Cardiac septum (tissue), 1 donor: ENCODE results near the gene SLCO1B3. TPM values are rescaled to one million over a fixed set of nuclear protein-coding genes. Genes with fewer than 3 reads are reported as not detected.
"Not testable (repeated sequence)": the region's sequence is repeated elsewhere in the genome, so short reads cannot be mapped to it uniquely, and the experiment has no call there.

ENCODE experiments used
- DNase-seq: peaks from one replicate; pipeline ENCODE4 v3.0.0-alpha.2; 2020; ENCODE audit warnings: low spot score
- intact Hi-C: fragments of 100-400 bp; cut with DNase I; formaldehyde crosslinking; loops from one replicate; pipeline ENCODE4 v1.14.0; 2022
- long read RNA-seq: library from polyadenylated mRNA; unstranded; transcript quantifications from one replicate; pipeline ENCODE4 v2.0.0, GENCODE V29; 2021
- total RNA-seq: library from RNA; stranded (reverse); fragmentation: NEBNext Ultra II Directional; extraction: Animal tissue kit (Norgen Biotek cat#: 25700); gene quantifications from one replicate; pipeline ENCODE4 v1.2.1, GENCODE V29; 2021
- donor health status: DM: no; HTN: no; CAD: no.

SLCO1B3 gene, protein sequence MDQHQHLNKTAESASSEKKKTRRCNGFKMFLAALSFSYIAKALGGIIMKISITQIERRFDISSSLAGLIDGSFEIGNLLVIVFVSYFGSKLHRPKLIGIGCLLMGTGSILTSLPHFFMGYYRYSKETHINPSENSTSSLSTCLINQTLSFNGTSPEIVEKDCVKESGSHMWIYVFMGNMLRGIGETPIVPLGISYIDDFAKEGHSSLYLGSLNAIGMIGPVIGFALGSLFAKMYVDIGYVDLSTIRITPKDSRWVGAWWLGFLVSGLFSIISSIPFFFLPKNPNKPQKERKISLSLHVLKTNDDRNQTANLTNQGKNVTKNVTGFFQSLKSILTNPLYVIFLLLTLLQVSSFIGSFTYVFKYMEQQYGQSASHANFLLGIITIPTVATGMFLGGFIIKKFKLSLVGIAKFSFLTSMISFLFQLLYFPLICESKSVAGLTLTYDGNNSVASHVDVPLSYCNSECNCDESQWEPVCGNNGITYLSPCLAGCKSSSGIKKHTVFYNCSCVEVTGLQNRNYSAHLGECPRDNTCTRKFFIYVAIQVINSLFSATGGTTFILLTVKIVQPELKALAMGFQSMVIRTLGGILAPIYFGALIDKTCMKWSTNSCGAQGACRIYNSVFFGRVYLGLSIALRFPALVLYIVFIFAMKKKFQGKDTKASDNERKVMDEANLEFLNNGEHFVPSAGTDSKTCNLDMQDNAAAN
- total RNA-seq, result not detected
- long read RNA-seq, result 0 reads

DNA sequence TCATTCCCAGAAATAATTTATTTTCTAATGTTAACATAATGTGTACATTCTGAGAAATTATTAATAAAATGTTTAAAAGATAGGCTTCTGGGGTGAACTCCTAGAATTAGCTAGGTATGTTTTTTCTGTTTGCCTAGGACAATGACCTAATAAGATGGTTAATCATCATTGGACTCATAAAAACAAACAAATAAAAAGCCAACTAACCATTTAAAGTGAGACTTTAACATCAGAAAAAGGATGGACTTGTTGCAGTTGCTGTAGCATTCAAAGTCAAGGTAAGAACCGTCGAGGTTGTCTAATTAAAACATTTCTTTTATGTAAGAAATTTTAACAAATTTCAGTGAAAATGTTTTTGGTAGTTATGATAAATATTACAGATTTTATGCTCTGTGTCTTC lies at the start of gene SLCO1B3:
Gene SLCO1B3 (plus strand): TSS at position 219 of the 400 bp plus-strand sequence. CDS start 5,034 bp downstream, outside the sequence.
- DNase-seq, result no peak
- intact Hi-C loops, result no loop called here

DNA sequence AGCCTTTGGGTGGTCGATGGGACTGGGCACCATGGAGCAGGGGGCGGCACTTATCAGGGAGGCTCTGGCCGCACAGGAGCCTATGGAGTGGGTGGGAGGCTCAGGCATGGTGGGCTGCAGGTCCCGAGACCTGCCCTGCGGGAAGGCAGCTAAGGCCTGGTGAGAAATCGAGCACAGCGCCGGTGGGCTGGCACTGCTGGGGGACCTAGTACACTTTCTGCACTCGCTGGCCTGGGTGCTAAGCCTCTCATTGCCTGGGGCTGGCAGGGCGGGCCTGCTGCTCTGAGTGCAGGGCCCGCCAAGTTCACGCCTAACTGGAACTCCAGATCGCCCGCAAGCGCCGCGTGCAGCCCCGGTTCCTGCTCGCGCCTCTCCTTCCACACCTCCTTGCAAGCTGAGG lies 33.1 kb upstream of the SLCO1B3 start:
- intact Hi-C loops, result no loop called here
- DNase-seq, result no peak

DNA sequence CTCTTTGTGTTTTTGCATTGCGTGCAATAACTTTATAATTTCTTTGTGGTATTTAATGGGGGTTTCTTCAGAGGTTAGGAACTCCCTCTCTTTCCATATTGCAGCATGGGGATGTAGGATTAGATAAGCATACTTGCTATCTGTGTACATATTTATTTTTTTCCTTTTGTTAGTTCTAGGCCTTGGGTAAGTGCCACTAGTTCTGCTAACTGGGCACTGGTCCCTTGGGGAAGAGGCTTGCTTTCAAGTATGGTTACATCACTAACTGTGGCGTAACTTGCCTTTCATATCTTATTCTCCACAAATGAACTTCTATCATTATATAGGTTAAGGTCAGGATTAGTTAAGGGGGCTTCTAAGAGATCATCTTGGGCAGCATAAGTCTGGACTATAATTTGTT lies 31.5 kb upstream of the SLCO1B3 start:
- no peak for DNase-seq
- intact Hi-C loops, result no loop called here

DNA sequence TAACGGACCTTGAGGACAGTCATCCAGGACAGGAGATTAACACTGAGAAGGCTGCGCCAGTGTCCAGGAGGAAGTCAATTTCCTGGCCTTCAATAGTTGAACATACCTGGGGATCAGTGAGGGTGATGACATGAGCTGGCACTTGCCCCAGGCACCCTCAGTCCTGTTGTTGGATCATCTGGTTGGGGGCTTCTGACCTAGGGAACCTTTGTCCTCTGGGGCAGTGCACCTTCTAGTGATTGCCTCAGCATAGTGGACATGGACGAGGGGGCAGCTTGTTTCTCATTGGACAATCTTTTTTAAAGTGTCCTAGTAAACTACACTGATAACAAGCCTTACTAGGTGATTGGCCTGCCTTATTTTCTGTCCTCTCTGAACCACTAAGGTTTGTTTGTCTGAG lies 30.5 kb upstream of the SLCO1B3 start:
- DNase-seq, intact Hi-C loops: not testable (repeated sequence)

DNA sequence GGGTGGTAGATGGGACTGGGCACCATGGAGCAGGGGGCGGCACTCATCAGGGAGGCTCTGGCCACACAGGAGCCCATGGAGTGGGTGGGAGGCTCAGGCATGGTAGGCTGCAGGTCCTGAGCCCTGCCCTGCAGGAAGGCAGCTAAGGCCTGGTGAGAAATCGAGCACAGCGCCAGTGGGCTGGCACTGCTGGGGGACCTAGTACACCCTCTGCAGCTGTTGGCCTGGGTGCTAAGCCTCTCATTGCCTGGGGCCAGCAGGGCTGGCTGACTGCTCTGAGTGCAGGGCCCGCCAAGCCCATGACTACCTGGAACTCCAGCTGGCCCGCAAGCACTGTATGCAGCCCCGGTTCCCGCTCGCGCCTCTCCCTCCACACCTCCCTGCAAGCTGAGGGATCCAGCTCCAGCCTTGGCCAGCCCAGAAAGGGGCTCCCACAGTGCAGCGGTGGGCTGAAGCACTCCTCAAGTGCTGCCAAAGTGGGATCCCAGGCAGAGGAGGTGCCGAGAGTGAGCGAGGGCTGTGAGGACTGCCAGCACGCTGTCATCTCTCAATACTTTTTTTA lies 26.6 kb upstream of the SLCO1B3 start:
- intact Hi-C loops, DNase-seq: not testable (repeated sequence)

DNA sequence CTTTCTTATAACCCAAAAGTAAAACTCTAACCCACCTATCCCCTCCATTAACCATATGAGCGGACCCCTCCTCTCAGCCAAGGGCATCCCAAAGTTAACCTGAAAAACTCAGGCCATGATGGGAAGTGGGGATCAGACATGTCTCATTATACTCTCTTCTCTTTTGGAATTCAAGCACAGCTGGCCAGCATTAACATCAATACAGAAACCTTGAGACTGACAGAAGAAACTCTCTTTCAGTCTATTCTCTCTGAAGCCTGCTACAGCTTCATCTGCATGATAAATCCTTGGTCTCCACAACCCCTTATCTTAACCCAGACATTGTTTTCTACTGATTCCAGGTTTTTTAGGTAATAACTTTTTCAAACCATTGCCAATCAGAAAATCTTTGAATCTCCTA lies 17.5 kb upstream of the SLCO1B3 start:
- no peak for DNase-seq
- intact Hi-C loops, result loop anchor here (10.0 kb wide), 1 partner anchor 148 kb away; no protein-coding TSS in a partner anchor

DNA sequence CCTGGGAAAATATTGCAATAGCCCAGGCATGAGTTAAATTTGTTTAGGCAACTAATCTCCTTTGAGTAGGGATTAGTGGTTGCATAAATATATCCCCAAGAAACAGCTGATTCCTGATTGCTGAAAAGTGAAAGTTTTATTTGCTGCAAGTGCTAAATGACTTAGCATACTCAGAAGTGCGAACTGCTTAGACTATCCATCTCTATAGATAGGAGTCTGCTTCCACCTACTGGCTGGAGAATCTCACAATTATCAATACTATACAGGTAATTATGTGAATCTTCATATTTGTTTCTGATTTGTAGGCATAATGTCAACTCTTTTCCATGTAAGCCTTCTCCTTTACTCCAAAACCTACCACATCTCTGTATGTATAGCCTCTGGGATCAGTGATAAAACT lies 12.0 kb upstream of the SLCO1B3 start:
- no peak for DNase-seq
- intact Hi-C loops, result loop anchor here (5.0 to 10.0 kb wide), 2 partner anchors 154 to 1061 kb away; no protein-coding TSS in a partner anchor

DNA sequence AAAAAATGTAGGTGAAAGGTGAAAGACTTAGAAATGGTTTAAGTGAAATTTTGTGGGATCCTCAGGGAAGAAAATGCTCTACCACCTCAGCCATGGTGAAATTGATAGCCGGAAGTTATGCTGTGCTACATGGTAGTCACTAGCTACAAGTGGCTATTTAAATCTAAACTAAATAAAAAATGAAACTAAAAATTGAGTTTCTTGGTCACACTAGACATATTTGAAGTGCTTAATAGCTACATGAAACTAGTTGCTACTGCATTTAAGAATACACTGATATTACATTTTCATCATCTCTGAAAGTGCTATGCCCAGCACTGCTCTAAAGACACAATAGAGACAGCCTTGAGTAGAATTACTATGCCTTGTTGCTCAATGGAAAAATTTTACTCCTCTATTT lies 10.3 kb upstream of the SLCO1B3 start:
- DNase-seq, result no peak
- intact Hi-C loops, result no loop called here

DNA sequence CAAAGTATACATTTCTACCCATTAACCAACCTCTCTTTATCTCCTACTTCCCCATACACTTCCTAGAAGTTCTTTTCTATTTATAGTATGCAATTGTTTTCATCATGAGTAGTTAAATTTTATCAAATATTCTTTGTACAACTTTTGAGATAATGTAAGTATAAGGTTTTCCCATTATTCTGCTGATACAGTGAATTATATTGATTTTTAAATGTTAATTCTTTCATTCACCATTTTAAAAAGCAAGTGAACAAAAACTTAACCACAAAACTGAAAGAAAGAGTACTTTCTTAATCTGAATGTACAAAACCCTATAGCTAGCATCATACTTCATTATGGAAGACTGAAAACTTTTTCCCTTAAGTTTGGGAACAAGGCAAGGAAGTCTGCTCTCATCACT lies 9.5 kb upstream of the SLCO1B3 start:
- intact Hi-C loops, result no loop called here
- no peak for DNase-seq

DNA sequence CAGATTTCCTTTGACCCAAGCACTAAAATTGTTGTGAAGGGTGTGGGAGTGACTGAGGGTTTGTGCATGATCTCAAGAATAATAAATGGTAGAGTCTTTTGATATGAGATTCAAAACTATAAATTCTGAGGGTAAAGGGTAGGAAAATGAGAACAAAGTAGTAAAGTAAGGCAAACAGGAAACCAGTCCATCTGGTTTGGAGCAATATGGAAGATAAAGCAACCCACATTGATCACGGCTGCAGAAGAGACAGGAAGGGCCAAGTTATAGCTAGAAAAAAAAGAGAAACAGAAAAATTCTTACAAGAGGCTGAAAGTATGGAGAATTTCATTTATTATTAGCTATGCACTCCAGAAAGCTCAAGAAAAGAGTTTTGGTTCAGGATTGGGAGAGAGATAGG lies 4.6 kb upstream of the SLCO1B3 start:
- intact Hi-C loops, result no loop called here
- DNase-seq, result no peak

DNA sequence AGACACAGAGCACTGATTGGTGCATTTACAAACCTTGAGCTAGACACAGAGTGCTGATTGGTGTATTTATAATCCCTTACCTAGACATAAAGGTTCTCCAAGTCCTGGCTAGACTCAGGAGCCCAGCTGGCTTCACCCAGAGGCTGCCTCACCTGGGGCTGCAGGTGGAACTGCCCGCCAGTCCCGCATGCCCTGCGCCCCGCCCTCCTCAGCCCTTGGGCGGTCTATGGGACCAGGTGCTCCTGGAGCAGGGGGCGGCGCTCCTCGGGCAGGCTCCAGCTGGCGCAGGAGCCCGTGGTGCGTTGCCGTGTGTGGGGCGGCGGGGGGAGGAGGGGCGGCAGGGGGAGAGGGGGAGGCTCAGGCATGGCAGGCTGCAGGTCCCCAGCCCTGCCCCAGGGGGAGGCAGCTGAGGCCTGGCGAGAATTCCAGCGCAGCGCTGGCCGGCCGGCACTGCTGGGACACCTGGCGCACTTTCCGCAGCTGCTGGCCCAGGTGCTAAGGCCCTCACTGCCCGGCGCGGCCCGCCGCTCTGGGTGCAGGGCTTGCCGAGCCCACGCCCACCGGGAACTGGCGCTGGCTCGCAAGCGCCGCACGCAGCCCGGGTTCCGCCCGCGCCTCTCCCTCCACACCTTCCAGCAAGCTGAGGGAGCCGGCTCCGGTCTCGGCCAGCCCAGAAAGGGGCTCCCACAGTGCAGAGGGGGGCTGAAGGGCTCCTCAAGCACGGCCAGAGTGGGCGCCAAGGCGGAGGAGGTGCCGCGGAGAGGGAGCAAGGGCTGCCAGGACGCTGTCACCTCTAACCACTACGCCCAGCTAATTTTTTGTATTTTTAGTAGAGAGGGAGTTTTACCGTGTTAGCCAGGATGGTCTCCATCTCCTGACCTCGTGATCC lies 3.1 kb upstream of the SLCO1B3 start:
- intact Hi-C loops, result no loop called here
- no peak for DNase-seq

DNA sequence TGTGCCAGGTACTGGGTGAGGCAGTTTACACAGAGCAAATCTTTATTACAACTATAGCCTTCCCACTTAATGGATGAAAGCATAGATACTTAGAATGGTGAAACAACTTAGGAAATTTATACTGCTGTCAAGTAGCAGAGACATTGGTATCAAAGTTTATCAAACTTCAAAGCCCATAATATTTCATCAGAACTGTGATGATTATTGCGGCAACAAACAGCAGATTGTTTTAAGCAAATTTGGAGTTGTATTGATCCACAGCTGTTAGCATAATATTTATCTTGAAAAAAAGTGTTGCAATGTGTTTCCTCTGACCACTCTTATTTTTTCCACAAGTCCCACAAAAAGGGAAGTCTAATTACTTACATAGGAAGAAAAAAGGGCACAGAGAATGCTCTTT lies 2.0 kb upstream of the SLCO1B3 start:
- intact Hi-C loops, result no loop called here
- DNase-seq, result no peak

DNA sequence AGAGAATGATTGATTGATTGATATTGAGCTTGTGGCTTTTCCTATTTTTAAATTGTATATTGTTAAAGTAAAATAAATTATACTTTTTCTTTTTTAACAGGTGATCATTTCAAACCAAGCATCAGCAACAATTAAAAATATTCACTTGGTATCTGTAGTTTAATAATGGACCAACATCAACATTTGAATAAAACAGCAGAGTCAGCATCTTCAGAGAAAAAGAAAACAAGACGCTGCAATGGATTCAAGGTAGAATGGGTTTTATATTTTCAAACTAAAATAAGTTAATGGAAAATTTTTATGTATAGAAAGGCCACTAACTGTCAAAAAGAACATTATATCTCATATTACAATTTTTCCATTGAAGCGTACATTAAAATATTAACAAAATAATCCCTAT lies 5.1 kb downstream of the SLCO1B3 start:
- no peak for DNase-seq
- intact Hi-C loops, result no loop called here

DNA sequence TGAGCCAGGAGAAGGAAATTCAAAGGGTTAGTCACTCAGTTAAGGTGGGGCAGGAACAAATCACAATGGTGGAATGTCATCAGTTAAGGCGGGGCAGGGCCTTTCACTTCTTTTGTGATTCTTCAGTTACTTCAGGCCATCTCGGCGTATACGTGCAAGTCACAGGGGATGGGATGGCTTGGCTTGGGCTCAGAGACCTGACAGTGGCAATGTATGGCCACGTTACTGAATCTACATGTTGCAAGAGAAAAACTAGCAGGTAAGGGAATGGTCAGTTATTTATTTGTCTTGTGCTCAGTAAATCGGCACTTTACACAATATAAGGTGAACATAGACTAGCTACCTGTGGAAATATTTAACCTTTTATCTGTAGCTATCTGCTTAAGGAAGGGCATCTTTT lies 11.9 kb downstream of the SLCO1B3 start:
- no peak for DNase-seq
- intact Hi-C loops, result no loop called here

DNA sequence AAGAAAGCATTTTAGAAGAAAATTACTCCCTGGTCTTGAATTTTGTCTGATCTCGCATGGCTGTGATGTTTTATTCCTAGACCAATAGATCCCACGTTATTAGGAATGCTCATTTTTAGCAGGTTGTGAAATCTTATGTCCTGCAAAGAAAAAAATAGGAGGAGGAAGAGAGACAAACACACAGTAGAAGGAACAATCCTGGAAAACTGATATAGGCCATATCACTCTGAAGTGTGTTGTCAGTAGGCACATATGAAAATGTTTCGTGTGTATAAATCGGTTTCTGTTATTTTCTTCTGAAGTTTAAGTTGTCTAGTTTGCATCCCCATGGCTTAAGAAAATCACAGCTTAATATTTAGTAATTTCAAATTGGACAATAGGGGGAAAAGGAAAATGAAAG lies 12.4 kb downstream of the SLCO1B3 start:
- intact Hi-C loops, result no loop called here
- no peak for DNase-seq

DNA sequence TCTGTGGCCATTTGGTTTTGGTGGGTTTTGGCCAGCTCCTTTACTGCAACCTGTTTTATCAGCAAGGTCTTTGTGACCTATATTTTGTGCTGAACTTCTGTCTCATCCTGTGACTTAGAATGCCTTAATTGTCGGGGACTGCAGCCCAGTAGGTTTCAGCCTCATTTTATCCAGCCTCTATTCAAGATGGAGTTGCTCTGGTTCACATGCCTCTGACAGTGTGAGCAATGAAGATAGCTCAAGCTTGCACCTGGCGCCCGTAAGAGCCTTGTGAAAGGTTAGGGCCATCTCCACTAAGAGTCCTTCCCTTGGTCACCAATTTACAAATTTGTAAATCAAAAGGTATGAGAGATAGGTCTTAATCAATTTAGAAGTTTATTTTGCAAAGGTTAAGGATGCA lies 19.4 kb downstream of the SLCO1B3 start:
- intact Hi-C loops, result no loop called here
- no peak for DNase-seq

DNA sequence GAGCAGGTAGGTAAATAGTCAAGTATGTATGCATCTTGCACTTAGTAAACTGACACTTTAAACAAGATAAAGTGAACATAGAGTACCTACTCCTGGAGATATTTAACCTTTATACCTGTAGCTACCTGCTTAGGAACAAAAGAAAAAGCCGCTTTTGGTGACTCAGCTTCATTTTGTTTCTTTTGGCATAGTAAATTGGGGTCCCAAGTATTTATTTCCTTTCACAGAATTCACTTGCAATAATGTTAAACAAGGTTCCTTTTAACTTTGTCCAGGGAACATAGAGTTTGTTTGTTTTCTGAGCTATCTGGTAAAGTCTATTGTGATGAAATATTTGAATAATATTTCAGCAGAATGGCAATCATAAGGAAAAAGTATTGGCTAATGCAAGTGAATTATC lies 20.0 kb downstream of the SLCO1B3 start:
- no peak for DNase-seq

DNA sequence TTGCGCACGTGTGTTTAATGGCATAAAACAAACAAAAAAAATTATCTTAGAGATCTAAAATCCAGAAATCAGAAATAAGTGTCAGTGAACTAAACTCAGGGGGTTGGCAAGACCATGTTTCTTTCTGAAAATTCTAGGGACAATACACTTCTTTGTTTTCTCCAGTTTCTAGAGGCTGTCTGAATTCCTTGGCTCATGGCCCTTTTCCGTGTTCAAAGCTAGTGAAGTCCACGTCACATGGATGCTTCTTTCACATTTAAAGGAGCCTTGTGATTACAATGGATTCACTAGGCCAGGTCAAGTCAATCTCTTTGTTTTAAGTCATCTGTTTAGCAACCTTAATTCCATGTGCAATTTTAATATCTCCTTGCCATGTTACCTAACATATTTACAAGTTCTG lies 22.4 kb downstream of the SLCO1B3 start:
- no peak for DNase-seq
- intact Hi-C loops, result no loop called here

More for the DNA sequence above, 20.0 kb downstream of the SLCO1B3 start:
- intact Hi-C loops, result no loop called here

DNA sequence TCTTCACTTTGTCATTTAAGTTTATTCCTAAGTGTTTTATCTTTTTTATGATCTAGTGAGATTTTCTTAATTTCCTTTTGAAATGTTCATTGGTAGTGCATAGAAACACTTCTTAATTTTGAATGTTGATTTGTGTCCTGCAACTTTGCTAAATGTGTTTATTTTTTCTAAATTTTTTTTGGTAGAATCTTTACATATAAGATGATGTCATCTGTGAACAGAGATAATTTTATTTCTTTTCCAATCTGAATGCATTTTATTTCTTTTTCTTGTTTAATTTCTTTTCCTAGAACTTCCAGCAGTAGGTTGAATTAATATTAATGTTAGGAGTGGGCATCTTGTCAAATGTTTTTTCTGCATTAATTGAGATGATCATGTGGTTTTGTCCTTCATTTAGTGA lies 42.1 kb downstream of the SLCO1B3 start:
- intact Hi-C loops, result no loop called here
- DNase-seq, result no peak

DNA sequence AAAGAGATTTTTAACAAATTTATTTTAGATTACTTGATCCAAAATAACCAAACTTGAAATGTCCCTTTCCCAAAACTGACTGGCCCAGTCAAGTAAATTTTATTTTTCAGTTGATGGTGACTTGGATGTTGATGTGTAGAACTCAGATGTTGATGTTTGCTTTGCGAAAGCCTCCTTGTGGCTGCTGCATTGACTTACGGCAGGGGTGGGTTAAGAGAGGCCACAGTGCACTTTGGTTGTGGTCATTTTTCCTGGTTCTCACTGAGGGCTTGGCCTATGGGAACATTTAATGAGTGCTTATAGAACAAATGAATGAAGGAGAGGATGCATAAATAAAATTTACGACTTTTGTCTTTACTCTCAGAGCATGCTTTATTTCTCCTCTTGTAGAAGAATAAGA lies 52.6 kb downstream of the SLCO1B3 start:
- intact Hi-C loops, result no loop called here
- DNase-seq, result no peak
